ENCODE results near the gene PDCL3.

PDCL3 gene

GRCh38 chr2:100563407-100564247 is 834 bp downstream of the PDCL3 start:
- DNase-seq: no peak

GRCh38 chr2:100568989-100569388 is 6.2 kb downstream of the PDCL3 start:
- no peak for DNase-seq

- no peak for DNase-seq
Measured at GRCh38 chr2:100571668-100572067, 8.9 kb downstream of the PDCL3 start.

- no peak for DNase-seq
Measured at GRCh38 chr2:100577777-100578176, 15.0 kb downstream of the PDCL3 start.

- DNase-seq: no peak
Measured at GRCh38 chr2:100580367-100581276, 17.8 kb downstream of the PDCL3 start.

- DNase-seq: no peak
Measured at GRCh38 chr2:100581277-100581612, 18.5 kb downstream of the PDCL3 start.

- DNase-seq: no peak
Measured at GRCh38 chr2:100584816-100585215, 22.0 kb downstream of the PDCL3 start.

GRCh38 chr2:100588071-100588786 is 25.4 kb downstream of the PDCL3 start:
- DNase-seq: no peak

- no peak for DNase-seq
Measured at GRCh38 chr2:100589527-100589926, 26.7 kb downstream of the PDCL3 start.

- no peak for DNase-seq
Measured at GRCh38 chr2:100592226-100592625, 29.4 kb downstream of the PDCL3 start.

- no peak for DNase-seq
Measured at GRCh38 chr2:100596465-100596864, 33.7 kb downstream of the PDCL3 start.

- no peak for DNase-seq
Measured at GRCh38 chr2:100599566-100599965, 36.8 kb downstream of the PDCL3 start.

- no peak for DNase-seq
Measured at GRCh38 chr2:100601661-100602060, 38.9 kb downstream of the PDCL3 start.

- no peak for DNase-seq
Measured at GRCh38 chr2:100603414-100603813, 40.6 kb downstream of the PDCL3 start.

- no peak for DNase-seq
Measured at GRCh38 chr2:100603948-100604633, 41.3 kb downstream of the PDCL3 start.

- no peak for DNase-seq
Measured at GRCh38 chr2:100606332-100606725, 43.5 kb downstream of the PDCL3 start.

GRCh38 chr2:100606726-100607343 is 44.0 kb downstream of the PDCL3 start:
- DNase-seq: peak; percentile 15

GRCh38 chr2:100610381-100610831 is 47.6 kb downstream of the PDCL3 start:
- DNase-seq: peak; percentile 23

- no peak for DNase-seq
Measured at GRCh38 chr2:100611079-100612029, 48.6 kb downstream of the PDCL3 start.

- DNase-seq: no peak
Measured at GRCh38 chr2:100612388-100613000, 49.7 kb downstream of the PDCL3 start.

Measured in NCI-H2171 treated with DMSO at 0.1 percent for 48 hours (cell line).